RKO (cell line): ENCODE measurements around the gene ODAD3.
"Not testable (repeated sequence)": the region's sequence is repeated elsewhere in the genome, so short reads cannot be mapped to it uniquely, and the experiment has no call there.

ENCODE experiments used
- DNase-seq: peaks from one replicate; pipeline ENCODE4 v3.0.0-alpha.2; 2016; ENCODE audit warnings: low spot score

ODAD3 gene

DNA sequence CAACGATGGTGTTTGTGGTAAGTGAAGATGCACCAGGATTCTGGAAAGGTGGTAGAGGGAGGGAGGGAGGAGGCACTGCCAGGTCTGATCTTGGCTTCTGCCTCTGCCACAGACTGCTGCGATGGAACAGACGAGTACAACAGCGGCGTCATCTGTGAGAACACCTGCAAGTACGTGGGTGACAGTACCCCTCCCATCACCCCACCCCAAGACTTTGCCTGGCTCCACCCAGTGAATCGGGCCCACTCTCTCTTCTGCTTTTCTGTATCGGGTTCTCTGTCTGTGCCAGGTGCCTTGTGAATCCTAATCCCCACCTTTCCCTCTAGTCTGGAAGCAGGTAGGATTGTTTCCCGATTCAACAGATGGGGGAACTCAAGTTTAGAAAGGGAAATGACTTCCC, 3.0 kb upstream of the ODAD3 start:
- no peak for DNase-seq

DNA sequence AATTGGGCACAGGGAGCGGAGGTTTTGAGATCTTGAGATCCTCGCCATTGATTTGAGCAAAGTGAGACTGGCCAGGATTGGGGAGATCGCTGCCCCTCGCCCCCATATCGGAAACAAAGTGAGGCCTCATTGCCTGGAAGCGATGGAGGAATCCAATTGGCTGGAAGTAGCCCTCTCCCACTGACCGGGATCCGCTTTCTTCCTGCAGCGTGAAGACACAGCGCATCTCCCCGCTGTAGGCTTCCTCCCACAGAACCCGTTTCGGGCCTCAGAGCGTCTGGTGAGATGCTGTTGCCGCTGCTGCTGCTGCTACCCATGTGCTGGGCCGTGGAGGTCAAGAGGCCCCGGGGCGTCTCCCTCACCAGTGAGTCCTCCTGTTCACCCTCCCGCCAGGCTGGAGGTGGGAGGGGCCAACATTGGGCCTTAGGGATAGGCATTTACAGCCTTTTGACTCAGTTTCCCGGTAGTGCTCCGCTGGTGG, 952 bp upstream of the ODAD3 start:
- DNase-seq, result peak; percentile 66

DNA sequence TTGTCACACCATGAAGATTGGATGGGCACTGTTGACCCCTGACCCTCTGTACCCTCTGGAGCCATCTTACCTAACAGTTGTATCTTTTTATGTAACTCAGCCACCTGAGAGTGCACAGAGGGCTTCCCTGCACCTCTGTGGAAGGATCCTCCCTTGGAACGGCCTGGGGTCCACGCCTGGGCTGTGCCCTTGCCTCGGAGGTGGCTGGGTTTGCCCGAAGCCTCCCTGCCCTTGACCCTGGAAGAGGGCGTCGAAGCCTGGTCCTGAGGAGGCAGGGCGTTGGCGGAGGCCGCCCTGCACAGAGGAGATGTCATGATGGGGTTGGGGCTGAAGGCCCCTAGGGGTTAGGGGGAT, 241 bp downstream of the ODAD3 start:
- DNase-seq, result no peak

DNA sequence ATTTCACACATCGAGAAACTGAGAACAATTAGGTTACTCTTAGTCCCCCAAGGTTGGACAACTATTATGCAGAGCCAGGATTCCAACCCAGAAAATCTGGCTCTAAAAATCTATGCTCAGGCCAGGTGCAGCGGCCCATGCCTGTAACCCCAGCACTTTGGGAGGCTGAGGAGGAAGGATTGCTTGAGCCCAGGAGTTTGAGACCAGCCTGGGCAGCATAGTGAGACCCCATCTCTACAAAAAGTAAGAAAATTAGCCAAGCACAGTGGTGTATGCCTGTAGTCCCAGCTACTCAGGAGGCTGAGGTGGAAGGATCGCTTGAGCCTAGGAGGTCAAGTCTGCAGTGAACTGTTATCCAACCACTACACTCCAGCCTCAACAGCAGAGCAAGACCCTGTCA, 1.4 kb downstream of the ODAD3 start:
- DNase-seq, result not testable (repeated sequence)

DNA sequence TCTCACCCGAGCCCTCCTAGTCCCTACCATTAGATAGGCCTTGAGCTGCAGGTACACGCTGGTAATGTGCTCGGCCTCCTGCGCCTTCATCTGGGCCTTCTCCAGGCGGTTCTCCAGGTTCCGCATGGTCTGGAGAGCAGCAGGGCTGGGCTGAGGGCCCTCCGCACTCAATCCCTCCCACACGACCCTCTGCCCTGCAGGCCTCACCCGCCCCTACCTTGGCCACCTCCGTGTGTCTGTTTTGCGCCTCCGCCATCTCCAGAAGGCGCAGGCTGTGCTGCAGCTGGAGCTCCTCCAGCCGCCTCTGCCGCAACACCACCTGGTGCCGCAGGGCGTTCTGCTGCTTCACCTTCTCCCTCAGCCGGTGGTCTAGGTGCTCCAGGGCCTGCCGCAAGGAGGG, 8.3 kb downstream of the ODAD3 start:
- DNase-seq, result no peak

DNA sequence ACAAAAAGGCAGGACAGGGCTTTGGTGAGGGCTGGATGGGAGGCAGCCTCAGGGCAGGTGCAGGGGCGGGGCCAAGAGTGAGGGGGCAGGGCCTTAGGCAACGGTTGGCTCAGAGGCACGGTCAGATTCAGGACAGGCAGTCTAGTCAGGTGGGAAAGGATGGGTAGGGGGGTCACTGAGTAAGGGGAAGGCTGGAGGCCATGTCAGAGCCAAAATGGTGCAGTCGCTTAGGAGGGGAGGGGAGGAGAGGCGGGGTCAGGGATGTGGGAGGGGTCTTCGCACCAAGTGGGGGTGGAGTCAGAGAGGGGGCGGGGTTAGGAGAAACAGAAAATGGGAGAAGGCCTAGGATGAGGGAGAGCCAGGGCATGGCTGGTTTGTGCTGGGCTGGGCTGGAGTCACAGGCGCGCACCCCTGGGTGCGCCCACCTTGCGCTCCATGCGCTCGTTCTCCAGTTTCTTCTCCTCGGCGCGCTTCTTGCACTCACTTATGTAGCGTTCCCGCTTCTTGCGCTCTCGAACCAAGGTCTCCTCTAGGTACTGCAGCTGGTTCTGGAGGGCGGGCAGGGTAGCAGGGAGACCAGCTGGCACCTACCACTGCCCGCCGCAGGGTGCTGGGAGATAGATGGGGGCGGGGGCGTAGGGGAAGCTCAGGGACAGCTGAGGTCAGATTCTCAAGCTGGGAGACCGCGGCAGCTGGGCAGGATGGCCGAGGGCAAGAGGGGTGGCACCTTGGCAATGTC, 9.0 kb downstream of the ODAD3 start:
- no peak for DNase-seq

DNA sequence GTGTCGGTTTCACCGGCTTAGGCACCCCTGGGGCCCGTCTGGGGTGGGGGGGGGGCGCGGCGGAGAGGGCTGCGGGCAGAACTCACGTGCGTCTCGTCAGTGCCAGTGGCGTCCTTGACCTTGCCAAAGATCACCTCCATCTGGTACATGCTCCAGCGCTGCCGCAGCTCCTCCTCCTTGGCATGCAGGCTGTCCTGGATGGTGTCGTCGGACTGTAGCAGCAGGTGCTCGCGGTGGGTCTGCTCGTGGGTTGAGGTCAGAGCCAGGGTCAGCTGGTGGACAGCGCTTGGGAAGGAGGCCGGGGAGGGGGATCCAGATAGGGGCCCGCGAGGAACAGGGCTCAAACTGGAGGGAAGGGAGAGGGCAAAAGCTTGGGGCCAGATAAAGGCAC, 11.1 kb downstream of the ODAD3 start:
- DNase-seq, result no peak

DNA sequence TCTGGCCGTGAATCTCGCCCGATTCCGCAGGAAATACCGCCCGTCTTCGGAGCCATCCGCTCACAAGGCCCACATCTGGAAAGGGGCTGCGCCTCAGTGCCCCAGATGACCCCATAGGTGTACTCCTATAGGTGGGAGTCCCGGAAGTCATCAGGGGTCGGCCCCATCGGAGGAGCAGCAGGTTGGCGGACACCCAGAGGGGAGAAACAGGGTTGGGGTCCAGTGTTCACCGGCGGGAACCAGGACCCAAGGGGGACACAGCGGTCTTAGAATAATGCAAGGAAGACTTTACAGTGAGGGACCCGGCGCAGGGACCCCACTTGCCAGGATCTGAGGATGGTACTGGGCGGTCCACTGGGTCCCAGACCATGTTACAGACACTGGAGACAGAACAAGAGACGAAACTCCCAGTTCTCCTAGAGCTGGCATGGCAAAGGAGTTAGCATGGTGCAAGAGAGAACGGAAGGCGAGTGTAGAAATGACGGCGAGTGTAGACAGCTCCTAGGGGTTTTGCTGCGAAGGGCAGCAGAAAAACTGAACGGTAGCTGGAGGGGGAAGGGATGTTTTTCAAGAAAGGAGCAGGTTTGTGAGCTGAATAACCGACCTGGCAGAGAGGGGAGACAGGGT, 11.6 kb downstream of the ODAD3 start:
- no peak for DNase-seq

DNA sequence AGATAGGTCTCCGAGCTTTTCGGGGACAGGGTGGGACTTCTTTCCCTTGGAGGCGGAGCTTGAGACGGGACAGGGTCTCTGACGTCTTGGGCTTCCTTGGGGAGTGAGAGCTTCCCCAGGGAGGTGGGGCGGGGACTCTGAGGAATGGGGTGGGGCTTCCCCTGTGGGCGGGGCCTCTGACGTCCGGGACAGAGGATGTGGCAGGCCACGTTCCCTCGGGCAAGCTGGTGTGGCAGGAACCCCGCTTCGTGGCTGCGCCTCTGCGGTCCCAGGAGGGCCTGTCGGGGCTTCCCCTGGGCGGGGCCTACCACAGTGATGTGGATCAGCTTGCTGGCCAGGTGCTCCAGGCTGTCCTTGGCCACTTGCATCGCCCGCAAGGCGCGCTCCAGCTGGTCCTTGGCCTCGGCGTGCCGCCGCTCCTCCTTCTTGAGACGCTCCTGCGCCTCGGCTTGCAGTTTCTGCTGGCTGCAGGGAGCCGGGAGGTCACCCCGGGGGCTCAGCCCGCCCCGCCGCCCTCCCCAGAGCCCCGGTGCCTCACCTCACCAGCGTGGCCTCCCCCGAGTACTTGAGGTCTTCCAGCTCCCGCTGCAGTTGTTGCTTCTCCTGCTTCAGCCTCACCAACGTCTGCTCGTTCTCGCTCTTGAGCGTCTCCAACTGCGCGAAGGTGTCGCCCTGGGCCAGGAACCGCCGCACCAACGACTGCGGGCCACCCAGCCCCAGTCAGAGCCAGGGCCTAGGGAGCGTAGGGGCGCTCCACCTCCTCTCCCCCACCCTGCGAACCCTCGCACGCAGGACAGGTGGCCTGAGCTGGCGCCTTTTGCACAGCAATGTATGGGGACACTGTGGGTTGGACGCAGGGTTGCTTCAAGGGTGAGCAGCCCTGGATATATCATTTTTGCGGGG, 12.5 kb downstream of the ODAD3 start:
- no peak for DNase-seq

DNA sequence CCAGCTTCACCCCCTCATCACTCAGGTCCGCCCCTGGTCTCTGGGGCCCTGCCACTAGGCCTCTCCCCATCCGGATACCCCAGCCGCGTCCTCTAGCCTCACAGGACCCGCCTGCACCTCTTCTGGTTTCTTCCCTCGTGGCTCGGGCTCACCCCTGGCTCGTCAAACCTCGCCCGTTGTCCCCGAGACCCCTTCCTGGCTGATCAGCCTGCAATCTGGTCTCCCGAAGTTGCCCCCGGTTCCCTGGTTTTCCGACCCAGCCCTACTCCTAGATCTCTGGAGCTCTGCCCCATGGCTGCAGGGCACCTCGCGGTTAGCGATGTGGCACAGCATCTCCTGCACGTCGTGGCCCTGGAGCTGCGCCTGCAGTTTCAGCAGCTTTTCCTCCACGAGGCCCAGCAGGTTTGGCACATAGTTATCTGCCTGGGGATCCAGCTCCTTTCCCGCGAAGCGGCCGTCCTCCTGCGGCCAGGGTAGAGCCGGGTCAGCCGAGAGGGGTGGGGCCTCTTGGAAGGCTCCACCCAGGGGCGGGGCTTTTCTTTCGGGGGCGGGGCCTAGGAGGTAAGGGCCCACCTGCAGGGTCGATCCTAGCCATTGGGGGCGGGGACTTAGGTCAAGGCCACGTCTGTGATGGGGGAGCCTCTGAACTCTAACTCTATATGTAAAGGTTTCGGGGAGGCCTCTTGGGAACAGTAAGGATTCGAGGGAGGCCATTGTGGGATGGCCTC, 13.4 kb downstream of the ODAD3 start:
- DNase-seq, result no peak

DNA sequence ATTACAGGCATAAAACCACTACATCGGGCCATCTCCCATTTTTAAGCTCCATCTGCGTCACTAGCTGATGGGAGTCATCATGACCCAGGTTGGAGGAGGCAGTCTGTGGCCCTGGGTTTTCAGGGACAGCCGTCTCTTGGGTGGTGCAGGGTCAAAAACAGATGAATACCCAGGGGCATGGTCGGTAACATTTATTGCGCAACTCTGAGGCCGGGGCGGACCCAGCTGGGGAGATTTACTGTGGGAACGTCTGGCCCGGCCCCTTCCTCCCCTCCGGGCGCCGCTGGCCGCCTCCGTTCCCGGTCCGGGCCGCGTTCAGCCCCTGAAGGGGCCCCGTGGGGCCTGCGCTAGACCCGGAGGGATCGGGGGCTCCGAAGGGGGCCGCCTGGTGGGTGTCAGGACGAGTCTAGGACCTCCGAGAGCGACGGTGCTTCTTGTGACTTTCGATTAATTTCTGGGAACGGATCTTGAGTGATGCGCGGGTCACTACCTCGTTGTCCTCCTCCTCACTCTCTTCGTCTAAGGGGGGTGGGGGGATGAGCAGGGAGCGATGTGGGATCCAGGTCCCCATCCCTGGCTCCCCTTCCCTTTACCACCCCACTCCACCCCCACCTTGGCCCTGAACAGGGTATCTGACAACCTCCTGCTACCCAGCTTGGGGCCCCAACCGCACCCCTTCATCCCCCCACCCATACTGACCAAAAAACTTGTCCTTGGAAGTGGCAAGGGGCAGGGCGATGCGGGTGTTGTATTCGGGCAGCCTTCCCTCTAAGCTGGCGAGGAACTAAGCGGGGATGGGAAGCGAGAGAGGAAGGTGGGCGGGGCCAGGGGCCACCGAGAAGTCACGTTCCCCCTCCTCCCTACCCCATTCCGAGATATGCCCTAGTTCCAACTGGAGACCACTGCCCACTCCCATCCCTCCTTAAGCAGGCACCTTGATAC, 14.2 kb downstream of the ODAD3 start:
- DNase-seq, result no peak

DNA sequence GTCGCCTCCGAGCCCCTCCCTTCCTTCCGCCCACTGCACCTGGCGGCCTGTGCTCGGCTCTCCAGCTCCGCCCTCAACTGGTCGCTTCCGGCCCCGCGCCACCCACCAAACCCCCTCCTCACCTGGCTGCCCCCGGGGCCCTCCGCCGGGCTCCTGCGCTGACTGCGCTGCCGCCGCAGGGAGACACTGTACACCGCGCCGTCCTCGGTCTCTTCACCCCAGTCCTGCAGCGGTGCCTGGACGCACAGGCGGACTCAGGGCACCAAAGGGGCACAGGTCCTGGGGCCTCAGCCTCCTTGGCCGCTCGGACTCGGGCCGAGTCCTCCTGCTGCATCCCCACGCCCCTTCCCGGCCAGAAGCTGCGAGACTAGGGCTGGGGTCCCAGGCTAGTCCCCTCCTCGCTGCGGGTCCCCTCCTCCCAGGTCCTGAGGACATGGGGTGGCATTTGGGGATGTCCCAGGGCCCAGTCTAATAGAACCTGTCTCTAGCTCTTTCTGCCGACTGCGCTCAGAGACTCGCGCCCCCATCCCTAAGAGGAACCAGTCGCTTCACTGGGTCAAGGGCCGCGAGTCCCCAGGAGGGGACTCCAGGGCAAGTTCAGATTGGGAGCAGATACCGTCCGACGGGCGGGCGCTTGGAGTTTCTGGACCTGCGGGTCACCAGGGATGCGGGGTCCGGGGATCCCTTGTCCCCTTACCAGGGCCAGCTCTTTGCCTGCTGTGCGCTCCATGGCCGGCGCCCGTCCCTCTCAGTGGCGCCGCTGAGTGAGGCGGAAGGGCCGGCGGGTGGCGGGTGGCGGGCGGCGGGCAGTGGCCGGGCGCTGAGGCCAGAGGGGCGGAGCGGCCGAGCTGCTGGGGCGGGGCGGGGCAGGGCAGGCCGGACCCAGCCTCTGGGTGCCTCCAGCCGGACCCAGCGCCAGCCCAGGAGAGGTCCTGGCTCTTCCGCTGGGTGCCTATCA, 16.1 kb downstream of the ODAD3 start, which contains the start of gene RGL3:
Gene RGL3, minus strand, starts transcription at position 766 of the 958 bp plus-strand sequence. Its CDS starts 36 bp downstream, at position 730.
- DNase-seq, result peak; percentile 66

DNA sequence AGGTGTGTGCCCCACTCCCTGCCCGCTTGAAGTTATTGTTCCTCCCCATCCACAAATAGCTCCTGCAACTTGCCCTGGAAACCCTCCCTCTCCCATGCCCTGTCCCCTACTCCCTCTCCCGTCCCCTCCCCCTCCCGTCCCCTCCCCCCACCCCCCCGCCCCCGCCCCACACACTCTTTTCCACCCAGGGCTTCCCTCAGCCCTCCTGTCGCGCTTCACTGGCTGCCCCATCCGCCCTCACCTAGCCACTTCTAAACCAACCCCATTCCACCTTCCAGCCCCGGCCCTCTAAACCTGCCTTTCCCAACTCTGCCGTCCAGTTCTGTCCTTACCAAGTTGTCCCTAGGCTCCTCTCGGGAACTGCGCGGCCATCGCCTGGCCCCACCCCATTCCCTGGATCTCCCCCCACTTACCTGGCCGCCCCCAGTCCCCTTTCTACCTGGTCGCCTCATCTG, 16.8 kb downstream of the ODAD3 start:
- no peak for DNase-seq

DNA sequence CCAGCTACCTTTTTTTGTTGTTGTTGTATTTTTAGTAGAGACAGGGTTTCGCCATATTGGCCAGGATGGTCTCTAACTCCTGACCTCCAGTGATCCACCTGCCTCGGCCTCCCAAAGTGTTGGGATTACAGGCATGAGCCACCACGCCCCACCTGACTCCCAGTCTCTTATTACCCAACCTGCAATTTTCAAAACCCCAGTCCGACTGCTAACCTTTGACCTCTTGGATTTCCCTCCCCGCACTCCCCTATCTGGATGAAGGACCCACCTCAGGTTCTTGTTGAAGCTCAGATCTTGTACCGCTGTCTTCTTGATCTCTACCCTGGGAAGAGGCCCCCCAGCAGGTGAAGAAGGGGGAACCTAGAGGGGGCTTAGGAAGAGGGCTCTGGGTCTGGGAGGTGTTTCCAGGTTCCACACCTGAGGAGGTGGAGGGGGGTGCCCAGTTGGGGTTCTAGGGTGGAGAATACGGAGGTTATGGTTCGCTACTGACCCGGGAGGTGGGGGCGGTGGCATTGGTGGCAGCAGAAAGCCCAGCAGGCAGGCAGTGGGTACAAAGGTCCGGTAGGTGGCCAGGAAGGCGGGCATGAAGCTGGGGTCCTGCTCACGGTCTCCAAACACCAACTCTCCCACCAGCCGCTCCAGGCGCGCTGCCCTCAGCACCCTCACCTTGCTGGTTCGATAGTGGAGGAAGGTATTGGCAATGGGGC, 18.4 kb downstream of the ODAD3 start:
- DNase-seq, result no peak

DNA sequence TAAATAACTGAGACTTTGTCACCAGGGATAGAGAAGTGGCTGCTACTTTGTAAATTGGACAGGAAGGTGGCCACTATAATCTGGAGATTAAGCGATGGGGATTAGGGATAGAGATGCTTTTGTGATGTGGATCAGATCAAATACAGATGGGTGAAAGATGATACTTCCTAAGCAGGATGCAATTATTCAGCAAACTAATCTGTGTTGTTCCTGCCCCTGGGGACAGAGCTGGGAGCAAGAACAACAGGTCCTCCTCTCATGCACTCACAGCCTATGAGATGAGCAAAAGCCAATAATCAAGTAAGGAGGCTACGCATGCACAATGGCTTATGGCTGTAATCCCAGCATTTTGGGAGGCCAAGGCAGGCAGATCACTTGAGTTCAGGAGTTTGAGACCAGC, 20.4 kb downstream of the ODAD3 start:
- DNase-seq, result no peak

DNA sequence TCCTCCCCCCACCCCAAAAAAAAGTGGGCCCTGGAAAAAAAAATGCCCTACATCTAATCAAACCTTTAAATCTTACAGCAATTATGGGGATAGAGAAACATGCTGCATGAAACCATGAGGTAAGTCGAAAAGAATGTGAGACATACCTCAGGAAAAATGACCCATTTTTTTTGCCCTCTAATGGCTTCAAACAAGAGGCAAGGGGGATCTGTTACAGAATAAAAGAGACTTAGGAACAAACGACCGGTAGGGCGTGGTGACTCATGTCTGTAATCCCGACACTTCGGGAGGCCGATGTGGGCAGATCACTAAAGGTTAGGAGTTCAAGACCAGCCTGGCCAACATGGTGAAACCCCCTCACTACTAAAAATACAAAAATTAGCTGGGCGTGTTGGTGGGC, 24.2 kb downstream of the ODAD3 start:
- DNase-seq, result peak; percentile 30

DNA sequence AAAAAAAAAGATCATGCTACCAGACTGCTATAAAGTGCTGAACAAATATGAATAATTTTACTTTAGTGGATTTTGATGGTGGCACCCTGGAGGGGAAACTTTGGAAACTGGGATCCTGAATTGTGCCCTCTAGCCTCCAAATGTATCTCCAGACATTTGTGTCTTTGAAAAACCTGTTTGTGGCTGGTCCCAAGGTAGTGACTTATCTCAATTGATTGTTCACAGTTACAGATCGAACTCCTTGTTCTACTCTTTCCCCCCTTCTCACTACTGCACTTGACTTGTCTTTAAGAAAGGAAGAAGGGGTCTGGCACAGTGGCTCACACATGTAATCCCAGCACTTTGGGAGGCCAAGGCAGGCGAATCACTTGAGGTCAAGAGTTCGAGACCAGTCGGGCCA, 26.3 kb downstream of the ODAD3 start:
- DNase-seq, result no peak

DNA sequence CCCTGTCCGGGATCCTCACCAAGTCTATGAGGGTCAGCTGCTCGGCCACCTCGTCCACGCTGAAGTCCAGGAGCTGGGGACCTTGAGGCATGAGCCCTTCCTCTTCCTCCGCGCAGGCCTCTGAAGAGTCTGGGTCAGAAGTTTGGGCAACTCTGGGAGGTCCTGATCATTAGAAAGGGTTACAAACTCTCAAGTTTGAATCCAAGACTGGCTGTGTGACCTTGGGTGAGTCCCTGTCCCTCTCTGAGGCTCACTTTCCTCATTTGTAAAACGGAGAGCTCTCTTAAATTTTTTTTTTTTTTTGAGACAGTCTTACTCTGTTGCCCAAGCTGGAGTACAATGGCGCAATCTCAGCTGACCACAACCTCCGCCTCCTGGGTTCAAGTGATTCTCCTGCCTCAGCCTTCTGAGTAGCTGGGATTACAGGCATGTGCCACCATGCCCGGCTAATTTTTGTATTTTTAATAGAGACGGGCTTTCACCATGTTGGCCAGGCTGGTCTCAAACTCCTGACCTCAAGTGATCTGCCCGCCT, 28.2 kb downstream of the ODAD3 start:
- not testable (repeated sequence) for DNase-seq
